AG04450 (cell line): ENCODE results near the gene LRRC36. TPM values are rescaled to one million over a fixed set of nuclear protein-coding genes. Genes with fewer than 3 reads are reported as not detected.
"Not testable (repeated sequence)": the region's sequence is repeated elsewhere in the genome, so short reads cannot be mapped to it uniquely, and the experiment has no call there.

Experiments
- CTCF ChIA-PET: fragments of 300-600, 350-600 bp; formaldehyde crosslinking; extraction: SDS; loops from one replicate; lab custom pipeline; 2022; ENCODE audit warnings: antibody characterized with exemption, inconsistent platforms; lab: Charles Lee
- POLR2A ChIA-PET: fragments of 350-600 bp; formaldehyde crosslinking; extraction: SDS; loops from one replicate; lab custom pipeline; 2021; ENCODE audit warnings: antibody characterized with exemption, inconsistent platforms; lab: Yijun Ruan, JAX
- DNase-seq: peaks from one replicate; pipeline ENCODE4 v3.0.0-alpha.2; 2011; ENCODE audit warnings: low read depth, low spot score
- H3K27ac ChIP-seq: one replicate; pipeline ENCODE4 v1.5.1; 2012; ENCODE audit warnings: low read depth, low read length, control low read depth
- H3K27me3 ChIP-seq: one replicate; pipeline ENCODE4 v1.6.0; 2012; ENCODE audit warnings: low read length; ENCODE audit not compliant: control insufficient read depth, insufficient read depth
- H3K4me3 ChIP-seq: 2 replicates; pipeline ENCODE4 v1.5.1; 2011; ENCODE audit warnings: mild to moderate bottlenecking, low read depth, low read length, control low read depth
- H3K9me3 ChIP-seq: 2 replicates; pipeline ENCODE4 v1.5.1; 2012; ENCODE audit warnings: low read length; ENCODE audit not compliant: control insufficient read depth, insufficient read depth
- CTCF ChIP-seq: IDR thresholded peaks from 2 replicates; pipeline ENCODE4 v1.5.1; 2011; ENCODE audit warnings: low read depth, low read length, control low read depth, inconsistent platforms
- polyA plus RNA-seq: library from polyadenylated mRNA; depleted of rRNA; stranded (reverse); fragments of >200 nt; gene quantifications from 2 replicates; pipeline ENCODE4 v1.2.3, GENCODE V29; 2011

The LRRC36 gene
- polyA plus RNA-seq, 1 experiment, result 0.41 TPM

- ChIA-PET POLR2A (no interaction called here), CTCF (interaction anchor here (1.2 to 1.5 kb wide), 2 partner anchors 7 to 72 kb away, joined by 3 to 4 read pairs; no protein-coding TSS in a partner anchor)
- Histone ChIP-seq H3K9me3 (no peaks in the 10 kb centered on the region), H3K27ac (no peak overlapping the region), H3K27me3 (peaks cover 18% of the 10 kb centered on the region), H3K4me3 (no peak overlapping the region)
- no peak for DNase-seq
- no peak for TF ChIP-seq CTCF
Measured at GRCh38 chr16:67356396-67356795, 29.8 kb downstream of the LRRC36 start.

GRCh38 chr16:67357561-67357960, 30.9 kb downstream of the LRRC36 start:
- Histone ChIP-seq H3K27ac (no peak overlapping the region), H3K9me3 (no peaks in the 10 kb centered on the region), H3K4me3 (no peak overlapping the region), H3K27me3 (peaks cover 20% of the 10 kb centered on the region)
- TF ChIP-seq CTCF, result no peak
- ChIA-PET POLR2A (no interaction called here), CTCF (interaction anchor here (0.7 to 1.5 kb wide), 3 partner anchors 9 to 71 kb away, joined by 3 to 5 read pairs (median 4); no protein-coding TSS in a partner anchor)
- DNase-seq, result no peak

- peaks cover 28% of the 10 kb centered on the region for H3K27me3 ChIP-seq
- H3K27ac ChIP-seq, H3K4me3 ChIP-seq, POLR2A ChIA-PET, DNase-seq, H3K9me3 ChIP-seq: not testable (repeated sequence)
- CTCF ChIA-PET, result interaction anchor here (0.7 to 0.9 kb wide), 3 partner anchors 11 to 33 kb away, joined by 3 to 5 read pairs (median 3); partner anchors contain the start of gene TPPP3
Measured at GRCh38 chr16:67359540-67360269, 33.1 kb downstream of the LRRC36 start.

- no peak for TF ChIP-seq CTCF
- Histone ChIP-seq H3K27me3 (peaks cover 26% of the 10 kb centered on the region), H3K4me3 (no peak overlapping the region), H3K27ac (no peak overlapping the region), H3K9me3 (no peaks in the 10 kb centered on the region)
- DNase-seq, result no peak
- ChIA-PET CTCF (no interaction called here), POLR2A (no interaction called here)
Measured at GRCh38 chr16:67361038-67361437, 34.4 kb downstream of the LRRC36 start.

GRCh38 chr16:67364600-67365235, 38.1 kb downstream of the LRRC36 start:
- H3K27me3 ChIP-seq, result peaks cover 45% of the 10 kb centered on the region
- H3K27ac ChIP-seq, result no peak overlapping the region
- no peak for DNase-seq
- CTCF ChIA-PET, result interaction anchor here (1.2 kb wide), 1 partner anchor 104 kb away, joined by 3 read pairs; no protein-coding TSS in a partner anchor
- H3K9me3 ChIP-seq, result peaks cover under 1% of the 10 kb centered on the region; the same call in 1 of the 2 replicates
- H3K4me3 ChIP-seq, result no peak overlapping the region
- POLR2A ChIA-PET, result no interaction called here
- no peak for TF ChIP-seq CTCF
